Measurements from ENCODE around the gene DHRSX.
"Not testable (repeated sequence)": the region's sequence is repeated elsewhere in the genome, so short reads cannot be mapped to it uniquely, and the experiment has no call there.

The DHRSX gene

GRCh38 chrX:2487366-2487765 is 13.4 kb downstream of the DHRSX start:
- DNase-seq (ENCODE audit: low read depth), result no peak
- TF ChIP-seq CTCF (conservative IDR thresholded peaks at IDR 0.05; ENCODE audit: low read depth, low read length), result no peak
- no peak overlapping the region for H3K4me3 ChIP-seq (ENCODE audit: low read depth, low read length)

- no peak for TF ChIP-seq CTCF (conservative IDR thresholded peaks at IDR 0.05; ENCODE audit: low read depth, low read length)
- no peak overlapping the region for H3K4me3 ChIP-seq (ENCODE audit: low read depth, low read length)
- no peak for DNase-seq (ENCODE audit: low read depth)
Observed at GRCh38 chrX:2486476-2487133, 14.2 kb downstream of the DHRSX start.

GRCh38 chrX:2485789-2486345 is 14.9 kb downstream of the DHRSX start:
- no peak for DNase-seq (ENCODE audit: low read depth)
- no peak for TF ChIP-seq CTCF (conservative IDR thresholded peaks at IDR 0.05; ENCODE audit: low read depth, low read length)
- H3K4me3 ChIP-seq (ENCODE audit: low read depth, low read length), result no peak overlapping the region

GRCh38 chrX:2484721-2485648 is 15.8 kb downstream of the DHRSX start:
- DNase-seq (ENCODE audit: low read depth), result peak; percentile 69
- H3K4me3 ChIP-seq (ENCODE audit: low read depth, low read length), result peak overlapping the region; percentile 31
- no peak for TF ChIP-seq CTCF (conservative IDR thresholded peaks at IDR 0.05; ENCODE audit: low read depth, low read length)

GRCh38 chrX:2484256-2484655 is 16.5 kb downstream of the DHRSX start:
- H3K4me3 ChIP-seq (ENCODE audit: low read depth, low read length), result peak overlapping the region; percentile 31
- TF ChIP-seq CTCF (conservative IDR thresholded peaks at IDR 0.05; ENCODE audit: low read depth, low read length), result no peak
- DNase-seq (ENCODE audit: low read depth), result peak; percentile 48

- H3K4me3 ChIP-seq (ENCODE audit: low read depth, low read length), result no peak overlapping the region
- TF ChIP-seq CTCF (conservative IDR thresholded peaks at IDR 0.05; ENCODE audit: low read depth, low read length), result no peak
- DNase-seq (ENCODE audit: low read depth), result no peak
Observed at GRCh38 chrX:2483398-2484060, 17.2 kb downstream of the DHRSX start.

GRCh38 chrX:2481597-2481996 is 19.2 kb downstream of the DHRSX start:
- not testable (repeated sequence) for DNase-seq (ENCODE audit: low read depth); H3K4me3 ChIP-seq (ENCODE audit: low read depth, low read length)

- H3K4me3 ChIP-seq (ENCODE audit: low read depth, low read length); DNase-seq (ENCODE audit: low read depth): not testable (repeated sequence)
Observed at GRCh38 chrX:2479982-2480381, 20.8 kb downstream of the DHRSX start.

Measured in choroid plexus epithelial cell (primary cell).